AG04450 (cell line): ENCODE data around the gene VSTM1. TPM values are rescaled to one million over a fixed set of nuclear protein-coding genes. Genes with fewer than 3 reads are reported as not detected.

Experiments
- CTCF ChIA-PET: fragments of 300-600, 350-600 bp; formaldehyde crosslinking; extraction: SDS; loops from one replicate; lab custom pipeline; 2022; ENCODE audit warnings: antibody characterized with exemption, inconsistent platforms; lab: Charles Lee
- POLR2A ChIA-PET: fragments of 350-600 bp; formaldehyde crosslinking; extraction: SDS; loops from one replicate; lab custom pipeline; 2021; ENCODE audit warnings: antibody characterized with exemption, inconsistent platforms; lab: Yijun Ruan, JAX
- DNase-seq: peaks from one replicate; pipeline ENCODE4 v3.0.0-alpha.2; 2011; ENCODE audit warnings: low read depth, low spot score
- H3K27ac ChIP-seq: one replicate; pipeline ENCODE4 v1.5.1; 2012; ENCODE audit warnings: low read depth, low read length, control low read depth
- H3K27me3 ChIP-seq: one replicate; pipeline ENCODE4 v1.6.0; 2012; ENCODE audit warnings: low read length; ENCODE audit not compliant: control insufficient read depth, insufficient read depth
- H3K4me3 ChIP-seq: 2 replicates; pipeline ENCODE4 v1.5.1; 2011; ENCODE audit warnings: mild to moderate bottlenecking, low read depth, low read length, control low read depth
- H3K9me3 ChIP-seq: 2 replicates; pipeline ENCODE4 v1.5.1; 2012; ENCODE audit warnings: low read length; ENCODE audit not compliant: control insufficient read depth, insufficient read depth
- CTCF ChIP-seq: IDR thresholded peaks from 2 replicates; pipeline ENCODE4 v1.5.1; 2011; ENCODE audit warnings: low read depth, low read length, control low read depth, inconsistent platforms
- polyA plus RNA-seq: library from polyadenylated mRNA; depleted of rRNA; stranded (reverse); fragments of >200 nt; gene quantifications from 2 replicates; pipeline ENCODE4 v1.2.3, GENCODE V29; 2011

The VSTM1 gene
- polyA plus RNA-seq, 1 experiment = not detected

- no peaks in the 10 kb centered on the region for H3K9me3 ChIP-seq
- no peak for DNase-seq
- TF ChIP-seq CTCF = no peak
- ChIA-PET POLR2A (no interaction called here), CTCF (interaction anchor here (0.6 to 1.2 kb wide), 3 partner anchors 8 to 208 kb away, joined by 3 to 4 read pairs (median 4); no protein-coding TSS in a partner anchor)
- no peak overlapping the region for H3K4me3 ChIP-seq
- peaks cover 6% of the 10 kb centered on the region for H3K27me3 ChIP-seq
- no peak overlapping the region for H3K27ac ChIP-seq
These were observed 62.2 kb downstream of the VSTM1 start for GRCh38 chr19:54001496-54001895.

- no peak overlapping the region for H3K27ac ChIP-seq
- H3K27me3 ChIP-seq = peaks cover 8% of the 10 kb centered on the region
- no peak overlapping the region for H3K4me3 ChIP-seq
- ChIA-PET POLR2A (no interaction called here), CTCF (no interaction called here)
- DNase-seq = no peak
- no peaks in the 10 kb centered on the region for H3K9me3 ChIP-seq
- TF ChIP-seq CTCF = no peak
These were observed 64.0 kb downstream of the VSTM1 start for GRCh38 chr19:53999694-54000093.

GRCh38 chr19:53998223-53998622 lies 65.5 kb downstream of the VSTM1 start:
- H3K9me3 ChIP-seq = no peaks in the 10 kb centered on the region
- peaks cover 8% of the 10 kb centered on the region for H3K27me3 ChIP-seq
- no peak overlapping the region for H3K4me3 ChIP-seq
- no peak for DNase-seq
- no peak overlapping the region for H3K27ac ChIP-seq
- ChIA-PET CTCF (interaction anchor here (0.7 to 1.2 kb wide), 2 partner anchors 26 to 207 kb away, joined by 3 read pairs; no protein-coding TSS in a partner anchor), POLR2A (no interaction called here)
- TF ChIP-seq CTCF = no peak

GRCh38 chr19:53994811-53995210 lies 68.9 kb downstream of the VSTM1 start:
- no peak for TF ChIP-seq CTCF
- Histone ChIP-seq H3K27ac (no peak overlapping the region), H3K27me3 (peaks cover 10% of the 10 kb centered on the region), H3K9me3 (no peaks in the 10 kb centered on the region), H3K4me3 (no peak overlapping the region)
- CTCF ChIA-PET = interaction anchor here (0.6 to 1.1 kb wide), 4 partner anchors 31 to 36 kb away, joined by 3 to 4 read pairs (median 3); no protein-coding TSS in a partner anchor
- POLR2A ChIA-PET = no interaction called here
- no peak for DNase-seq

- CTCF ChIA-PET = interaction anchor here (0.6 to 2.0 kb wide), 3 partner anchors 30 to 36 kb away, joined by 3 to 7 read pairs (median 4); no protein-coding TSS in a partner anchor
These were observed 70.2 kb downstream of the VSTM1 start for GRCh38 chr19:53993448-53993847.

More at GRCh38 chr19:53993448-53993847, 70.2 kb downstream of the VSTM1 start:
- no peaks in the 10 kb centered on the region for H3K9me3 ChIP-seq
- H3K27ac ChIP-seq = no peak overlapping the region
- TF ChIP-seq CTCF = no peak
- H3K4me3 ChIP-seq = no peak overlapping the region
- no peak for DNase-seq
- POLR2A ChIA-PET = interaction anchor here (0.7 kb wide), 1 partner anchor 31 kb away, joined by 8 read pairs; no protein-coding TSS in a partner anchor
- H3K27me3 ChIP-seq = peaks cover 7% of the 10 kb centered on the region
